ENCODE results near the gene BAIAP2.
A peak's percentile ranks its signal among the peaks of the same experiment; 100 is the strongest.

BAIAP2 gene

DNA sequence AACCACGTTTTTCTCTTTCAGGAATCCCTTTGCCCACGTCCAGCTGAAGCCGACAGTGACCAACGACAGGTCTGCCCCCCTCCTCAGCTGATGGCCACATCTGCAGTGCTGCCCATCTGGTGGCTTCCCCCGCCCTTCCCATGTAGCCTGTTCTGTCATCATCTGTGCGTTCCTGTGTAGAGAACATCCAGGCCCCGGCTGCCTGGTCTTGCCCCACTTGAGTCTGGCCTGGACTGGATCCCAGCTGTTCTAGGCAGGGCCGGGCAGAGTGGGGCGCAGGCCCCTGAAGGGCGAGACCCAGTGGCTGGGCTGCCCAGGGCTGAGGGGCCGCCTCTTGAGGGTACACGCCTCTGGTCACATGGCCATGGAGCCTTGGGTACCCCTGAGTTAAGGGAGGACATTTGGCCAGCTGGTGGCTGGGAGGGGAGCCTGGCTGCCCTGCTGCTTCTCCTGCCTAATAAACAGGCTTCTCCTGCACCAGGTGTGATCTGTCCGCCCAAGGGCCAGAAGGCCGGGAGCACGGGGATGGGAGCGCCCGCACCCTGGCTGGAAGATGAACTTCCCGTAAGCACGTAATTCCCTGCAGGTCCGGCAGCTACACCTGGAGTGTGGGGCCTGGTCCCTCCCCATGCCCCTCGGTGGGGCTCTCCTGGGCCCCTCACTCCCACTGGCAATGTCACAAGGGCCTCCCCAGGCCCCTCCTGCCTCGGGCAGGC lies 81.0 kb downstream of the BAIAP2 start:
- DNase-seq (ENCODE audit: low read depth) = no peak
- no peak overlapping the region for H3K4me3 ChIP-seq (ENCODE audit: low read depth, low read length)

DNA sequence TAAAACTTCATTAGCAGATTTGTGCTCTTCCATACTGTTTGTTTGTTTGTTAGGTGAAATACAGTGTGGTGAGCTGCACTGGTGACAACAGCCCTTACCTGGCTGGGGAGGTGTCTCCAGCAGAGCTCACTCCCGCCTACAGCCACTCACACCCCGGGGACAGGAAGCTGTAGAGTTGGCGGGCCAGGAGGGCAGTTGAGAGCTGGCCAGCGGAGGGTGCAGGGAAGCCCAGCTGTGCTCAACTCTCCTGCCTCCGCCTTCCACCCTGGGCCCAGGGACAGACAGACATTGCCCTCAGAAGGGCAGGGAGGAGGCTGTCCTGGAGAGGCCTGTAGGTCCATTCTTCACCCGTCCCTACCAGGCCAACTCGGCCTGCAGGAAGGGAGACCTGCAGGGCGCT lies 81.8 kb downstream of the BAIAP2 start:
- no peak for DNase-seq (ENCODE audit: low read depth)
- H3K4me3 ChIP-seq (ENCODE audit: low read depth, low read length) = no peak overlapping the region

DNA sequence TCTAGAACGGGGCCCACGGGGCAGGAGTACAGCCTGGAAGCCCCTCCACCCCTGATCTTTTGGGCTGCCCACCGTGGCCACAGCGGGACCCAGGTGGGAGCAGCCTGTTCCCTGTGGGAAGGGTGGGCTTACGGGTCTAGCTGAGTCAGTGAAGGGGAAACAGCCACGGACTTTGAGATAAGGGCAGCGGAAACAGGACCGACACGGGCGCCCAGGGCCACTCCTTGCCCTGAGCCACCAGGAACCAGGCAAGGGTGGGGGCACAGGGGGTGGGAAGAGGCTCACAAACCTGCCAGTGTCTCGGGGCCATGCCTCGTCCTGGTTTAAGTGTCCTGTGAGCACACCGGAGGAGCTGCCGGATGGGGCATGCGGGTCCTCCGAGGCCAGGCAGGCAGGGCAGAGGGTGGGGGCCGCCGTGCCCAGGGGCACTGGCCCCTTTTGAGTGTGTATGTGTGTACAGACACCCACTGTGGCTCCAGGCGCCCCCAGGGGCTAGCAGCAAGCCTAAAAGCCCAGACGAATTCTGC lies 82.8 kb downstream of the BAIAP2 start:
- H3K4me3 ChIP-seq (ENCODE audit: low read depth, low read length) = no peak overlapping the region
- no peak for DNase-seq (ENCODE audit: low read depth)

DNA sequence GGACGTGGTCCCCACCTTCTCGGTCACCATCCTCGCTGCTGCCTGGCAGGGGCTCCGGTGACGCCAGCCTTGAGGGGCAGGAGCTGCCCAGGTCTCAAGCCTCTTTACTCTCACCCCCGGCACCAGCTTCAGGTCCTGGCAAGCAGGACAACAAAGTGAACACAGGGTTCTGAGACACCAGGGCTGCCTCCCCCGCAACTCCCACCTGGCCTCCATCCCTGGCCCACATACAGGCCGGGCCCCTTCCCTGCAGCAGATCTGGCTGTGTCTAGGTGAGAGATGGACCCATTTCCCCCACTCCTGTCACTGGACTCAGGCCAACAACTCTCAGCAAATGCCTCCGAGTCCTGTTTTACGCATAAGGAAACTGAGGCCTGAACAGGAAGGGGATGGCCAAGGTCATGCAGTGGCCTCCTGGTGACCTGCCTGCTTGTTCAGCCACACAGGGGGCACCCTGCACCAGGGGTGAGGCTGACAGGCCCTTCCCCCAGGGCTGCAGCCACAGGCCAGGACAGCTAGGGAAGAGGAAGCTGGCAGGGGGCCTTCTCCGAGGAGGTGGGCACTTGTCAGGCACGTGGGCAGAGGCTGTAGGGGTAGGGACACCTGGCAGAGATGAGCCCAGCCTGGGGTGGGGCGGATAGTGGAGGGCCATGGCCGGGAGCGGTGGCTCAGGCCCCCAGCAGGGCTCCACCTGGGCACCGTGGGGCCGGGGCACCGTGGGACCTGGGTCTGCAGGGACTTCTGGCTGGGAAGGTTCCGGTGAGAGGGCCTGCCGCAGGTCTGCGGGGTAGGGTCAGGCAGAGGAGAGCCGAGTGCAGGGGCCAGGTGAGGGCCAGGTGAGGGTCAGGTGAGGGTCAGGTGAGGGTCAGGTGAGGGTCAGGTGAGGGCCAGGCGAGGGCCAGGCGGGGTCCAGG lies 83.6 kb downstream of the BAIAP2 start:
- H3K4me3 ChIP-seq (ENCODE audit: low read depth, low read length) = peak overlapping the region; percentile 60
- DNase-seq (ENCODE audit: low read depth) = no peak

DNA sequence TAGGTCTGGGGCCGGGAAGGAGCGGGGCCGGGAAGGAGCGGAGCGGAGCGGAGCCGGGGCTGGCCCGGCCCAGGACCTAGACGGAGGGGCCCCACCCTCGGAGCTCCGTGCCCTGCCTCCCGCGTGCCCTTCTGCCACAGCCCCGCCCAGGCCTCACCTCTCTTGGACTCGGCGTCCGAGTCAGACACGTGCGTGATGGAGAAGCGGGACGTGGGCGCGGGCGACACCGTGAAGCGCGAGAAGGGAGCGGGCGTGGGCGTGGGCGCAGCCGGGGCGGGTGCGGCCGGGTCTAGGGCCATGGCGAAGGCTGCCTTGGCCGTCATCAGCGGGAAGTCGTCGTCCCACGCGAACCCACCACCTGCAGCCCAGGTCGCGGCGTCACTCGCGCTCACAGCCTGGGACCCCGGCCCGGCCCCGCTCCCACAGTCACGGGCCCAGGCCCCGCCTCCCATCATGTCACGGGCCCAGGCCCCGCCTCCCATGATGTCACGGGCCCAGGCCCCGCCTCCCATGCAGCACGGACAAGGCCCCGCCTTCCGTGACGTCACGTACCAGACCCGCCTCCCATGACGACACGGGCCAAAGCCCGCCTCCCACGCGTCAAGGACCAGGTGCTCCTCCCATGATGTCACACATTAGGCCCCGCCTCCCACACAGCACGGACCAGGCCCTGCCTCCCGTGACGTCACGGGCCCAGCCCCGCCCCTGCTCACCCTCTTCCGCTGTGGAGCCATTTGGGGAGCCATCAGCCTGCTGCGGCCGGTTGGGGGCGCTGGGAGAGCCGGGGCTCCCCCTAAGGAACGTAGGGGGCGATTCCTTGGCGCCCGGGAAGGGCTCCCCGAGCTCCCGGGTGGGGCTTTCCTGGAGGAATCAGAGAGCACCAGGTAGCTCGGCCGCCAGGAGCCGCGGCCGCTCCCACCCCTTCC lies 84.5 kb downstream of the BAIAP2 start:
- peak overlapping the region; percentile 60 for H3K4me3 ChIP-seq (ENCODE audit: low read depth, low read length)
- DNase-seq (ENCODE audit: low read depth) = peak; percentile 90

DNA sequence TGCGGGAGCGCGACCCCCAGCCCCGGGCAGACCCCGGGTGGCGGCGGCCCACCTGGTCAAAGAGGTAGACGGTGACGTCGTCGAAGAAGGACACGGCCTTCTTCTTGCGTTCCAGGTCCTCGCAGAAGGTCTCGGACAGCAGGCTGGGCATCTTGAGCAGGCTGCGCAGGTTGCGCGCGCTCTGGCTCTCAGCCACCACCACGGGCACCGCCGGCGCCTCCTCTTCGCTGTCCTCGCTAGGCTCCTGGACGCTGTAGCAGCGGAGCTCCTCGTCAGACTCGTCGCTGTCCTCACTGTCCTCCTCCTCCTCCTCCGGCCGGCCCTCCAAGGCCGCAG lies 85.2 kb downstream of the BAIAP2 start:
- H3K4me3 ChIP-seq (ENCODE audit: low read depth, low read length) = peak overlapping the region; percentile 60
- no peak for DNase-seq (ENCODE audit: low read depth)

DNA sequence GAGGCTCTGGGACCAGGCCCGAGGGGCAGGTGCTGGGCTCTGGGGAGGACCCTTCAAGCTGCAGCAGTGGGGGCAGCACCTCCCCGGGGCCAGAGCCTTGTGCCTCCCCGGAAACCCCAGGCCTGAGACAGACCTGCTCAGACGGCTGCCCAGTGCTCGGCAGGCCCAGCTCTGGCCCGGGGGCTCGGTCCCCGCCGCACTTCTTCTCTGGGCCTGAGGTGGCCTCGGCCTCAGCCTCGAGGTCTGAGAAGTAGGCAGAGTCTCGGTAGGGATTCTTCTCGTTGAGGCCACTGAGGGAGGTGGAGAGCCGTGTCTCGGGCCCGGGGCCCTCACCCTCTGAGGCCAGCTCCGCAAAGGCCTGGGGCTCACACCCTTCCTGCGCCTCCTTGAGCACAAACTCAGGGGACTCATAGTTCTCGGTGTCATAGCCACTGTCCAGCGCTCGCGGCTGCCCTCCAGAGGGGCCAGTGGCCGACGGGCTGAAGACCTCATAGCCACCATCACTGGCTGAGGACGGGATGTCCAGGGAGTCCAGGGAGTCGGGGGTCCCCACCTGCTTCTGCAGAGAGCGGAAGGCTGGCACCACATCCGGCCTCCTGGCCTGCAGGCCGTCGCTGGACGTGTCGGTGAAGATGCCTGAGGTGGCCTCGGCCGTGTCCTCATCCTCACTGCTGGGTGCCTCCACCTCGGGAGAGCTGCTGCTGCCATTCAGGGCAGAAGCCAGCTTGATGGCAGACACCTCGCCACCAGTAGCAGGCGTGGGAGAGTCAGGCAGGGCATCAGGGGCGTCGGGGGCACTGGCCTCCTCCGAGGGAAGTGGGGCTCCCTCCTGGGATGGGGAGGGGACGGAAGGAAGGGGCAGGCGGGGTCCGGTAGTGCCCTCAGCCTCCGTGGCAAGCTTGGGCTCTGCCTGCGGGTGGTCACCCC lies 86.0 kb downstream of the BAIAP2 start:
- no peak overlapping the region for H3K4me3 ChIP-seq (ENCODE audit: low read depth, low read length)
- DNase-seq (ENCODE audit: low read depth) = no peak

DNA sequence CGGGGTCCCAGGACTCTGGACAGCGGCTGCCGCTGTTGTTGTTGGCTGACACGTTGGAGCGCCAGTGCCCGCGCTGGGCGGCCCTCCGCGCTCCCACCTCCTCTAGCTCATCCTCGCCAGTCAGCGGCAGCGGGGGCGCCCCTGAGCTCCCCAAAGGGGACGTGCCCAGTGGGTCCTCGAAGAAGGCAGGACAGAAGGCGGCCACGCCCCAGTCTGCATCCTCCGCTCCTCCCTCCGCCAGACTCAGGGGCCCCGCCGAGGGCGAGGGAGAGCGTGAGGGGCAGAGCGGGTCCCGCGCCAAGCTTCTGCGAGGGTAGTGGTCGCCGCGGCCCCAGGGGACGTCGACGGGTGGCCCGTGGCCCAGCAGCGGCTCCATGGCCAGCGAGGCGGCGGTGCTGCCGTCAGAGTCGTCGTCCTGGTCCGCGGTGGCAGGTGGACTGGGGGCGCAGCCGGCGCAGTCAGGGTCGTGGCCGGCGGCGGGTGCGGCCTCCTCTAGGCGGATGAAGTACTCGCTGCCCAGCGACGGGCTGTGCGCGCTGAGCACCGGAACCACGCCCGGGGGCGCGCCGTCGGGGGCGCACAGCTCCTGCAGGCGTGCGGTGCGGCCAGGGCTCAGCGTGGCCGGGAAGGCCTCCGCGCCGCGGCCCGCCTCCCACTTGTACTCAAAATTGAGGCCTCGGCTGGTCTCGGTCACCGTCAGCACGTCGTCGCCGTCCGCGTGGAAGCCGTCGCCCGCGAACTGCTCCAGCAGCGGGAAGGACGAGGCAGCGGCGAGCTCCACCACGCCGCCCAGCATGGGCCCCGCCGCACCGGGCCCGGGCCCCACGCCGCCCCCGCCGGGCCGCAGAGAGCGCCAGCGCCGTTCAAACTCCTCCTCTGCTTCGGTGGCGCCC lies 87.1 kb downstream of the BAIAP2 start:
- DNase-seq (ENCODE audit: low read depth) = no peak
- no peak overlapping the region for H3K4me3 ChIP-seq (ENCODE audit: low read depth, low read length)

DNA sequence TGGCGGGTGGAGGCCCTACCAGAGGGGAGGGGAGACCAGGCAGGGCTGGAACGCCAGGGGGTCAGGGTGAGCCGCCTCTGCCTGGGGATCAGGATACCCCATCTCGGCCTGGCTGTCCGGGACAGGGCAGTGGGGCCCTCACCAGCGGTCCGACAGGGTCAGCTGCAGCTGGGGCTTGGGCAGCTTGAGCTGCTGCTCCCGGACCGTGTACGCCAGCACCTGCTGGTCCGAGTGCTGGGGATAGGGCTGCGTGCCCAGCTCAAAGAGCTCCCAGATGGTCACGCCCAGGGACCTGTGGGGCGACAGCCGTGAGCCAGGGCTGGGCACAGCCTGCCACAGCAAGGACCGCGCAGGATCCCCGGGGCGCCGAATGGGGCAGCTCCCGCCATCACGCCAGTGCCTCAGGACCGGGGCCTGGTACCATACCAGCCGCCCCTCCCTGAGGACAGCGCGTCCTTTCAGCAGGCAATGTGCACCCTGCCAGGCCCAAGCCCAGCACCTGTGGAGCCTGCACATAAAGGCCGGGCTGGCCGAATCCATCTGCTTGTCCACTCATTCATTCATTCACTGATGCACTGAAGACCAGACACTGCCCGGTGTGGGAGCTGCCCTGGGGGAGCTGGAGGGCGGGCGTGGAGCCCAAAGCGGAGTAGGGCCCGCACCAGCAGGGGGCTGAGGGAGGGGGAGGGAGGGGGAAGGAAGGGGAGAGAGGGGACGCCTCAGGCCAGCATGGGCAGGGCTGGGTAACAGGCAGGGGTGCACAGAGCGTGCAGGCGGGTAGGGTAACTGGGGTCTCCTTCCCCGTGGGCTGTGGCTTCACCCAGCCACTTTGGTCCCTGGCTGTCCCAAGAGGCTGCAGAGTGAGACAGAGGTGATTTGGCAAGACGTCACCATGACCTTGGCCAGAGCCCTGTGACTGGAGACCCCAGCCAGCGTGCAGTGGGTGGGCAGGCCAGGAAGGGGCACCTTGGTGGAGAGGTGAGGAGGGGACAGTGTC lies 88.4 kb downstream of the BAIAP2 start:
- H3K4me3 ChIP-seq (ENCODE audit: low read depth, low read length) = no peak overlapping the region
- no peak for DNase-seq (ENCODE audit: low read depth)

DNA sequence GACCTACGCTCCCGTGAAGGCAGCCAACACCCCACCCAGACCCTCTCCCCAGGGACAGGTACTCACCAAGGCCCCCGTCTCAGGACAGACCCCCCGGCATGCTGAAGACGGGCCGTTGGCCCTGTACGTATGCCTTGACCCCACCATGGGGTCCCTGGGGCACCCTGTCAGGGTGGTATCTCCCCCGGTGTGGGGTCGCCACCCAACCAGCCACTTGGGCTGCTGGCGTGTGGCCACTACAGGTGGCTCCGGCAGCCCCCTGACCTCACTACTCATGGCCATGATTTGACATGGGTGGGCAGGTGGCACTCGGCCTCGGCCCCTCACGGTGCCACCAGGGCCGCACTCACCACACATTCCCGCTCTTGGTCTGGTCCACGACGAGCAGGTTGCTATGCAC lies 89.4 kb downstream of the BAIAP2 start:
- no peak overlapping the region for H3K4me3 ChIP-seq (ENCODE audit: low read depth, low read length)
- DNase-seq (ENCODE audit: low read depth) = no peak

DNA sequence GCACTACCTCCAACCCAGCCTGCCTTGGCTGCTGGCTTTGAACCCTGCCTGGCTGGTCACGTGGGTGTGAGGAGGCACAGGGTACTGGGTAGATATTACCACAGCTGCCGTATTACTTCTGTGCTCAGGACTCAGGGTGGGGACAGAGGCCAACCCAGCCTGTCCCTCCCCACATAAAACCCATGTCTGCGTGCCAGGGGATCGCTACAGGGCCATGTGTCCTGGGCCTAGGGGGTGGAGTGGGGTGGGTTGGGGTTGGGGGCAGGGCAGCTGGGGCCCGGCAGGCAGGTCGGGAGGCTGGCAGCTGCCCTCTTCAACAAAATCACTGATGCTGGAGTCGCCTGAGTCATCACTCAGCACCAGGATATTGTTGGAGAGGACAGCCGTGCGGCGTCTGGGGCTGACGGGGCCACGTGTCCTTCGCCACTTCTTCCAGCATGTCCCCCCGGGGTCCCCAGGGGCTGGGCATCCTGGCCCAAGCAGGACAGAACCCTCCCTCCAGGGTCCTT lies 90.7 kb downstream of the BAIAP2 start:
- peak; percentile 7 for DNase-seq (ENCODE audit: low read depth)

DNA sequence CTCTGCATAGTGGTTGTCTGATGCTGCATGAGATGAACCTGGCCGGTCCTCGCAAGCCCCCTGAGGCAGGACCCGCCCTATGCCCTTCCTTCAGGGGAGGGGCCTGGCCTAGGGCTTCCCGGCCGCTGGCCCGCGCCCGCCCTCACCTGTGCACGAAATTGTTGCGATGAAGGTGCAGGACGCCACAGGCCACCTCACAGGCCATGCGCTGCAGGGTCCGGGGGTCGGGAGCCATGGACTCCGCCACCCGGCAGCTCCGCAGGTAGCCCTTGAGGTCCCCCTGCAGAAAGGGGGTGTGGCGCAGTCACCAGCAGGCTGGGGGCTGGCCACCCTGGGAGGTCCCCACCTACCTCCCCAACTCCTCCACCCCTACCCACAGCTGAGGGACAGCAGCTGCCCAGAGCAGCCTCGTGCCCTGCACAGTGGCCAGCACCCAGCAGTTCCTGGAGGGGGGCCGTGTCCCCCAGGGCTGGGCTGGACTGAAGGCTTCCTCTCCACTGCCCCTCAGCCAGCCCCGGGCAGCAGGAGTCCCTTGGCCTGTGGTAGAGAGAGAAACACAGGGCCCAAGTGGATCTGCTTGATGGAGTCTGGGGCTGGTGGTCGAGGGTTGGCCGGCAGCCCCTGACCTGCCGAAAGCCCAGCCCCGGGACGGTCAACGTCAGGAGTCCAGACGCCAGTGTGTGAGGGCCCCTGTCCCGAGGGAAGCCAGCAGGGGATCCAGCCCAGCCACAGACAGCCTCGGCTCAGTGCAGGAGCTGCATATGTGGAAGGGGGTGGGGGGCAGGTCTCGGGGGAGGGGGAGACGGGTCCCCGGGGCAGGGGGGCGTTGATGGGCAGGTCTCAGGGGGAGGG lies 91.6 kb downstream of the BAIAP2 start:
- no peak for DNase-seq (ENCODE audit: low read depth)
- no peak overlapping the region for H3K4me3 ChIP-seq (ENCODE audit: low read depth, low read length)

More for the DNA sequence above, 90.7 kb downstream of the BAIAP2 start:
- no peak overlapping the region for H3K4me3 ChIP-seq (ENCODE audit: low read depth, low read length)

DNA sequence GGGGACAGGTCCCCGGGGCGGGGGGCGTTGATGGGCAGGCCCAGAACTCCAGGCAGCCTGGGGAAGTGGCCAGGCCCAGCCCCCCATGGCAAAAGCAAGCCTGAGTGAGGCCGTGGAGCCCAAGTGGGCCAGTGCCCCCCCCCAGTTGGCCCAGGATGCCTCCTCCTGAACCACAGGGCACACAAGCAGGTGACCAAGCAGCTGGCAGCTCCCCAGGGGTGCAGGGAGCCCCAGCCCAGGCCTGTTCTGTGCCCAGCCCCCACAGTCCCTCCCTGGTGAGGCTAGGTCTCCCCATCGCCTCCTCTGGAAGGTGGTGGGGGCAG lies 92.1 kb downstream of the BAIAP2 start:
- no peak overlapping the region for H3K4me3 ChIP-seq (ENCODE audit: low read depth, low read length)
- no peak for DNase-seq (ENCODE audit: low read depth)

DNA sequence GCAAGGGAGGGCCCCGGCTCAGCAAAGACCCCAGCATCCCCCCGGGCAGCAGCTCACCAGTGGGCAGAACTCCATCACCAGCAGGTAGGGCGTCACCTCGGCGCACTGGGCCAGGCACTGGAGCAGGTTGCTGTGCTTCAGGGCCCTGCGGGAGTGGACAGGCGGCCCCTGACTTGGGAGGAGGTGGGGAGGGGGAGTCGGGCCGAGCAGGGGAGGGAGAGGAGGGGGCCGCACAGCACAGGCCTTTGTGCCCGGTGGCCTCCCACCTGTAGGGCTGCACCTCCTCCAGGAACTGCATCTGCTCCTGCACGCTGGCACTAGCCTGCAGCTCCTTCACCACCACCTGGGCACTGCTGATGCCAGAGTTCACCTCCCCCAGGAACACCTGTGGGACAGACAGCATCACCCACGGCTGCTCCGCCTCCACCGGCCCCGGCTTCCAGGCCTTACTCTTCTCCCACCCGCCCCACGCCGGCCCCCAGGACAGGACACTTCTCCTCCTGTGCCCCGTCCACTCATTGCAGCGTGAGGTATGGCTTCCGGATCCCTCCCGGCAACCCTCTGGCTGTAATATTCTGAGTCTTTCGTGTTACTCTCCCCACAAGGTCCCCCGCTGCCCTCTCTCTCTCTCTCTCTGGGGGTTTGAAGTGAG lies 92.7 kb downstream of the BAIAP2 start:
- DNase-seq (ENCODE audit: low read depth) = no peak
- H3K4me3 ChIP-seq (ENCODE audit: low read depth, low read length) = no peak overlapping the region

DNA sequence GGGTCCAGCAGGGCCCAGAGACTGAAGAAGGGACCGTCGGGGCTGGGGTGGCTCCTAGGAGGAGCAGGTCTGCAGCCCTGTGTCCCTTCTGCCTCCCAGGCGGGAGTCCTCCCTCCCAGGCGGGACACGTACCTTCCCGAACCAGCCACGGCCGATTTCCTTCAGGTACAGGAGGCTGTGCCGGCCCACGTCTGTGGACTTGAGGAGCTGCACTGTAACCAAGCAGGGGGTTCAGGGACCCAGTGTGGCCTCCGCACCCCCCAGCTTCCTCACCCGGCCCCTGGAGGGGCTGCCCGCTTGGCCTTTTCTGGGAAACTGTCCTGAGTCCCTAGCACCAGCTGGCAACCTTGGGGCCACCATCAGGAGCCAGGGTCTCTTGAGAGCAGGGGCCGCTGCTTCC lies 93.4 kb downstream of the BAIAP2 start:
- H3K4me3 ChIP-seq (ENCODE audit: low read depth, low read length) = no peak overlapping the region
- no peak for DNase-seq (ENCODE audit: low read depth)

Measured in skeletal muscle cell (primary cell).